A204.1 (cell line): ENCODE measurements around the gene RNMT.
A peak's percentile ranks its signal among the peaks of the same experiment; 100 is the strongest.

ENCODE experiments used
- FAIRE-seq: peaks from 2 replicates; lab custom pipeline; 2012; peaks lifted over from hg19 to GRCh38; lab: Jason Lieb, UNC

RNMT gene

GRCh38 chr18:13813271-13813849 lies 86.9 kb downstream of the RNMT start:
- FAIRE-seq, result peak; percentile 83
